Liver (tissue), 9 donors: ENCODE measurements around the gene FN1. TPM values are rescaled to one million over a fixed set of nuclear protein-coding genes. Genes with fewer than 3 reads are reported as not detected.

Source experiments
- DNase-seq: peaks from one replicate; pipeline ENCODE4 v3.0.0-alpha.2; 2017; ENCODE audit warnings: low spot score
- H3K27ac ChIP-seq, 2 donors: one replicate each; pipeline ENCODE4 v1.7.0; 2013; ENCODE audit warnings: inconsistent platforms in 2 of 2, low read length in 2 of 2, control low read depth in 1 of 2, low read depth in 1 of 2, mild to moderate bottlenecking in 1 of 2
- H3K27me3 ChIP-seq, 4 donors: one replicate each; pipeline versions ENCODE4 v1.6.1 to v1.7.0; 2013; ENCODE audit warnings: low read length in 3 of 4, inconsistent platforms in 1 of 4, mild to moderate bottlenecking in 1 of 4, moderate library complexity in 1 of 4; ENCODE audit not compliant: control insufficient read depth in 4 of 4, insufficient read depth in 4 of 4
- H3K36me3 ChIP-seq, 4 donors: one replicate each; pipeline versions ENCODE4 v1.6.1 to v1.7.0; 2013; ENCODE audit warnings: low read length in 3 of 4, mild to moderate bottlenecking in 3 of 4, low read depth in 1 of 4, moderate library complexity in 1 of 4; ENCODE audit not compliant: control insufficient read depth in 4 of 4, insufficient read depth in 3 of 4
- H3K4me1 ChIP-seq, 4 donors: one replicate each; pipeline versions ENCODE4 v1.6.1 to v1.7.0; 2013; ENCODE audit warnings: low read length in 3 of 4, mild to moderate bottlenecking in 3 of 4, moderate library complexity in 1 of 4; ENCODE audit not compliant: control insufficient read depth in 4 of 4, insufficient read depth in 4 of 4
- H3K4me3 ChIP-seq, 3 donors: one replicate each; pipeline versions ENCODE4 v1.6.1 to v1.7.0; 2013; ENCODE audit warnings: low read length in 3 of 3, control low read depth in 1 of 3, low read depth in 1 of 3, mild to moderate bottlenecking in 1 of 3
- H3K9ac ChIP-seq, 2 donors: one replicate each; pipeline ENCODE4 v1.7.0; 2013; ENCODE audit warnings: low read length in 2 of 2, mild to moderate bottlenecking in 2 of 2, moderate library complexity in 2 of 2, control low read depth in 1 of 2, low read depth in 1 of 2
- H3K9me3 ChIP-seq, 4 donors: one replicate each; pipeline versions ENCODE4 v1.6.1 to v1.7.0; 2013; ENCODE audit warnings: low read length in 3 of 4; ENCODE audit not compliant: control insufficient read depth in 4 of 4
- ATF3 ChIP-seq: IDR thresholded peaks from 2 replicates; pipeline ENCODE4 v1.6.1; 2016; ENCODE audit warnings: antibody characterized with exemption
- EGR1 ChIP-seq, 2 donors: IDR thresholded peaks; 2 replicates each; pipeline ENCODE4 v1.6.1; 2016 to 2018; ENCODE audit warnings: antibody characterized with exemption in 2 of 2, low read depth in 2 of 2
- FOXA1 ChIP-seq: IDR thresholded peaks from 2 replicates; pipeline ENCODE4 v1.6.1; 2016; ENCODE audit warnings: antibody characterized with exemption
- FOXA2 ChIP-seq: IDR thresholded peaks from 2 replicates; pipeline ENCODE4 v1.6.1; 2016; ENCODE audit warnings: antibody characterized with exemption
- GABPA ChIP-seq, 2 donors: IDR thresholded peaks in 1 of 2; conservative IDR thresholded peaks in 1 of 2; 2 replicates each; pipeline ENCODE4 v1.6.1; 2016; ENCODE audit warnings: antibody characterized with exemption in 2 of 2, mild to moderate bottlenecking in 1 of 2, moderate library complexity in 1 of 2
- HNF4A ChIP-seq, 2 donors: conservative IDR thresholded peaks; 2 replicates each; pipeline ENCODE4 v1.6.1; 2016; ENCODE audit warnings: antibody characterized with exemption in 2 of 2, mild to moderate bottlenecking in 2 of 2
- JUND ChIP-seq, 2 donors: IDR thresholded peaks; 2 replicates each; pipeline ENCODE4 v1.6.1; 2016; ENCODE audit warnings: antibody characterized with exemption in 2 of 2
- MAX ChIP-seq: IDR thresholded peaks from 2 replicates; pipeline ENCODE4 v1.6.1; 2016; ENCODE audit warnings: antibody characterized with exemption
- NR2F2 ChIP-seq: IDR thresholded peaks from 2 replicates; pipeline ENCODE4 v1.6.1; 2016; ENCODE audit warnings: antibody characterized with exemption
- RAD21 ChIP-seq, 2 donors: IDR thresholded peaks; 2 replicates each; pipeline ENCODE4 v1.6.1; 2016; ENCODE audit warnings: antibody characterized with exemption in 2 of 2, mild to moderate bottlenecking in 2 of 2
- RXRA ChIP-seq, 2 donors: IDR thresholded peaks; 2 replicates each; pipeline ENCODE4 v1.6.1; 2017 to 2018; ENCODE audit warnings: antibody characterized with exemption in 2 of 2, mild to moderate bottlenecking in 1 of 2
- SP1 ChIP-seq: IDR thresholded peaks from 2 replicates; pipeline ENCODE4 v1.6.1; 2018; ENCODE audit warnings: antibody characterized with exemption, mild to moderate bottlenecking
- YY1 ChIP-seq: IDR thresholded peaks from 2 replicates; pipeline ENCODE4 v1.6.1; 2016; ENCODE audit warnings: antibody characterized with exemption, mild to moderate bottlenecking
- WGBS: extraction: QIAGEN DNeasy Blood & Tissue Kit; methylation state at CpG from one replicate; pipeline ENCODE4 v1.1.7; 2013; 5-methylcytosine and 5-hydroxymethylcytosine counted together
- polyA plus RNA-seq, 2 donors: library from polyadenylated mRNA; stranded (reverse) in 1 of 2; unstranded in 1 of 2; fragments of 200-250 nt in 1 of 2; fragments of >200 nt in 1 of 2; fragmentation: Nextera tagmentation in 1 of 2; extraction: Ambion mirVana in 1 of 2; gene quantifications; one replicate each; pipeline versions ENCODE4 v1.2.1 to v1.2.3, GENCODE V29; 2013 to 2015
- total RNA-seq, 2 donors: library from RNA; depleted of rRNA; stranded (reverse); fragments of >200 nt; gene quantifications; one replicate each; pipeline ENCODE4 v1.2.3, GENCODE V29; 2014
- TF ChIP-seq, protein P1 (sequence below): fragments of 150-350 bp; IDR thresholded peaks from 2 replicates; pipeline ENCODE4 v1.5.1; 2017; ENCODE audit warnings: improper control_type of control experiment, low read depth, low read length; ENCODE audit not compliant: missing input control
- TF ChIP-seq, protein P2 (sequence below): IDR thresholded peaks from 2 replicates; pipeline ENCODE4 v1.6.1; 2016; ENCODE audit warnings: antibody characterized with exemption, mild to moderate bottlenecking
- donor health status: healthy.
- donor health status: healthy.
- donor health status: healthy.
- donor health status: healthy.
- donor health status: healthy.

Gene FN1
- total and polyA plus RNA-seq, 4 donors, result 545 to 1,402 (median 837) TPM

DNA sequence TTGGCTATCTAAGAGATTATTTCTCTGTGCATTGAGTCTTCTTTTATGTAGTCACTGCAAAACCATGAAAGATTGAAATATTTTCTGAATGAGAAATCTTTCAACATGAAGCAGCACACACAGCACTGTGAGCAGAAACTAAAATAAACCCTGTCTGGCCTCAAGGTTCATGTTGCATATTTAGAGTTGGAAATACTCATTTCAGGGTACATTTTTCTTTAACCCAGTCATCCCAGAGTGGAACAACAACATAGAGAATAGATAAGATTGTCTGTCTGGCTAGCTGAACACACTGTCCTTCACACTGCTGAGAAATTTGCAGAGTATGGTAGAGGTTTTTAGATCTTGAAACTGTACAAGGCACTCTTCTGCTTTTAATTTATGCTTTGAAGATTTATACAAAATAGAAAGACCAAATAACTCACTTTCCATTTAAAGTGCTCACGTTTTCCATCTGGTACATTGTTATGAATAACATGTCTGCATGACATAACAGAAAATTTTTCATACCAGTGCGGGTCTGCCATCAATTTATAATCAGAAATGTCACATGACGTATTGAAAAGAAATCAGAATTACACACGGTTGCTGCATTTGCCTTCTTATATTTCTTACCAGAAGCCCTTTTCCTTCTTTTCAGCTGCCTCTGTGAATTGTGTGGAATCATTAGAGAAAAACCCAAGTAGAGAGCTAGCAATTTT lies 25.0 kb upstream of the FN1 start:
- no peak overlapping the region for H3K27ac ChIP-seq

GRCh38 chr2:215455958-215456357 lies 20.1 kb upstream of the FN1 start:
- Histone ChIP-seq H3K4me1 (no peaks in the 10 kb centered on the region), H3K4me3 (no peak overlapping the region), H3K36me3 (no peaks in the 10 kb centered on the region), H3K9ac (no peak overlapping the region), H3K27ac (no peak overlapping the region), H3K9me3 (no peaks in the 10 kb centered on the region), H3K27me3 (no peaks in the 10 kb centered on the region)
- no peak for DNase-seq
- WGBS, result 90% methylated on average over 3 of the region's 3 CpGs
- no peak for TF ChIP-seq MAX
- TF ChIP-seq, protein P1, sequence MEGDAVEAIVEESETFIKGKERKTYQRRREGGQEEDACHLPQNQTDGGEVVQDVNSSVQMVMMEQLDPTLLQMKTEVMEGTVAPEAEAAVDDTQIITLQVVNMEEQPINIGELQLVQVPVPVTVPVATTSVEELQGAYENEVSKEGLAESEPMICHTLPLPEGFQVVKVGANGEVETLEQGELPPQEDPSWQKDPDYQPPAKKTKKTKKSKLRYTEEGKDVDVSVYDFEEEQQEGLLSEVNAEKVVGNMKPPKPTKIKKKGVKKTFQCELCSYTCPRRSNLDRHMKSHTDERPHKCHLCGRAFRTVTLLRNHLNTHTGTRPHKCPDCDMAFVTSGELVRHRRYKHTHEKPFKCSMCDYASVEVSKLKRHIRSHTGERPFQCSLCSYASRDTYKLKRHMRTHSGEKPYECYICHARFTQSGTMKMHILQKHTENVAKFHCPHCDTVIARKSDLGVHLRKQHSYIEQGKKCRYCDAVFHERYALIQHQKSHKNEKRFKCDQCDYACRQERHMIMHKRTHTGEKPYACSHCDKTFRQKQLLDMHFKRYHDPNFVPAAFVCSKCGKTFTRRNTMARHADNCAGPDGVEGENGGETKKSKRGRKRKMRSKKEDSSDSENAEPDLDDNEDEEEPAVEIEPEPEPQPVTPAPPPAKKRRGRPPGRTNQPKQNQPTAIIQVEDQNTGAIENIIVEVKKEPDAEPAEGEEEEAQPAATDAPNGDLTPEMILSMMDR, result no peak
- no peak for TF ChIP-seq SP1
- no peak for TF ChIP-seq FOXA1
- TF ChIP-seq RAD21 (IDR thresholded peaks at IDR 0.05), result no peak
- TF ChIP-seq, protein P2, sequence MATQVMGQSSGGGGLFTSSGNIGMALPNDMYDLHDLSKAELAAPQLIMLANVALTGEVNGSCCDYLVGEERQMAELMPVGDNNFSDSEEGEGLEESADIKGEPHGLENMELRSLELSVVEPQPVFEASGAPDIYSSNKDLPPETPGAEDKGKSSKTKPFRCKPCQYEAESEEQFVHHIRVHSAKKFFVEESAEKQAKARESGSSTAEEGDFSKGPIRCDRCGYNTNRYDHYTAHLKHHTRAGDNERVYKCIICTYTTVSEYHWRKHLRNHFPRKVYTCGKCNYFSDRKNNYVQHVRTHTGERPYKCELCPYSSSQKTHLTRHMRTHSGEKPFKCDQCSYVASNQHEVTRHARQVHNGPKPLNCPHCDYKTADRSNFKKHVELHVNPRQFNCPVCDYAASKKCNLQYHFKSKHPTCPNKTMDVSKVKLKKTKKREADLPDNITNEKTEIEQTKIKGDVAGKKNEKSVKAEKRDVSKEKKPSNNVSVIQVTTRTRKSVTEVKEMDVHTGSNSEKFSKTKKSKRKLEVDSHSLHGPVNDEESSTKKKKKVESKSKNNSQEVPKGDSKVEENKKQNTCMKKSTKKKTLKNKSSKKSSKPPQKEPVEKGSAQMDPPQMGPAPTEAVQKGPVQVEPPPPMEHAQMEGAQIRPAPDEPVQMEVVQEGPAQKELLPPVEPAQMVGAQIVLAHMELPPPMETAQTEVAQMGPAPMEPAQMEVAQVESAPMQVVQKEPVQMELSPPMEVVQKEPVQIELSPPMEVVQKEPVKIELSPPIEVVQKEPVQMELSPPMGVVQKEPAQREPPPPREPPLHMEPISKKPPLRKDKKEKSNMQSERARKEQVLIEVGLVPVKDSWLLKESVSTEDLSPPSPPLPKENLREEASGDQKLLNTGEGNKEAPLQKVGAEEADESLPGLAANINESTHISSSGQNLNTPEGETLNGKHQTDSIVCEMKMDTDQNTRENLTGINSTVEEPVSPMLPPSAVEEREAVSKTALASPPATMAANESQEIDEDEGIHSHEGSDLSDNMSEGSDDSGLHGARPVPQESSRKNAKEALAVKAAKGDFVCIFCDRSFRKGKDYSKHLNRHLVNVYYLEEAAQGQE, result no peak
- no peak for TF ChIP-seq JUND (IDR thresholded peaks at IDR 0.05)
- no peak for TF ChIP-seq ATF3
- no peak for TF ChIP-seq YY1
- TF ChIP-seq FOXA2, result no peak

More for the DNA sequence above, 25.0 kb upstream of the FN1 start:
- H3K4me1 ChIP-seq, result no peaks in the 10 kb centered on the region
- no peak overlapping the region for H3K4me3 ChIP-seq
- H3K36me3 ChIP-seq, result no peaks in the 10 kb centered on the region
- no peaks in the 10 kb centered on the region for H3K9me3 ChIP-seq
- no peak overlapping the region for H3K9ac ChIP-seq
- DNase-seq, result no peak
- 81% methylated on average over 4 of the region's 4 CpGs for WGBS
- TF ChIP-seq, protein P2, result no peak
- TF ChIP-seq, protein P1, result no peak
- no peak for TF ChIP-seq JUND (IDR thresholded peaks at IDR 0.05)
- TF ChIP-seq SP1, result no peak
- no peak for TF ChIP-seq MAX
- TF ChIP-seq FOXA1, result no peak
- no peak for TF ChIP-seq GABPA (IDR thresholded peaks at IDR 0.05 in 1 of 2, conservative IDR thresholded peaks at IDR 0.05 in 1 of 2)
- TF ChIP-seq EGR1 (IDR thresholded peaks at IDR 0.05; ENCODE audit: low read depth in 2 of 2), result no peak
- TF ChIP-seq RXRA (IDR thresholded peaks at IDR 0.05), result peak in 1 of 2 donors; percentile 8
- no peak for TF ChIP-seq RAD21 (IDR thresholded peaks at IDR 0.05)
- TF ChIP-seq NR2F2, result peak; percentile 16
- TF ChIP-seq HNF4A (conservative IDR thresholded peaks at IDR 0.05), result no peak
- H3K27me3 ChIP-seq, result no peaks in the 10 kb centered on the region
